Esophagus squamous epithelium (tissue), 5 donors: Measurements from ENCODE around the gene KIF7. TPM values are rescaled to one million over a fixed set of nuclear protein-coding genes. Genes with fewer than 3 reads are reported as not detected.

Experiments
- DNase-seq: peaks from one replicate; lab custom pipeline; 2025; lab: John Stamatoyannopoulos, UW
- H3K27ac ChIP-seq, 4 donors: fragments of 200-600 bp; sonication (generic); one replicate each; pipeline ENCODE4 v1.5.1; 2016 to 2019; ENCODE audit warnings: mild to moderate bottlenecking in 1 of 4
- H3K27me3 ChIP-seq, 4 donors: fragments of 200-600 bp; sonication (generic); 1 replicate in 3 of 4; 2 replicates in 1 of 4; pipeline versions ENCODE4 v1.5.1 to v1.6.0; 2017 to 2021; ENCODE audit warnings: antibody characterized with exemption in 1 of 4
- H3K36me3 ChIP-seq, 3 donors: fragments of 200-600 bp; sonication (generic); one replicate each; pipeline ENCODE4 v1.5.1; 2016 to 2019
- H3K4me1 ChIP-seq, 3 donors: fragments of 200-600 bp; sonication (generic); one replicate each; pipeline ENCODE4 v1.5.1; 2017 to 2019
- H3K4me3 ChIP-seq, 4 donors: fragments of 200-600 bp; sonication (generic); 1 replicate in 3 of 4; 2 replicates in 1 of 4; pipeline ENCODE4 v1.5.1; 2016 to 2019; ENCODE audit warnings: mild to moderate bottlenecking in 2 of 4, moderate library complexity in 1 of 4
- H3K9me3 ChIP-seq, 3 donors: fragments of 200-600 bp; sonication (generic); one replicate each; pipeline ENCODE4 v1.5.1; 2016 to 2019
- CTCF ChIP-seq, 6 experiments: fragments of 450-650 bp in 4 of 6; fragments of 200-600 bp in 2 of 6; sonication (generic) in 2 of 6; IDR thresholded peaks; one replicate each; pipeline ENCODE4 v1.5.1; 2016 to 2019; ENCODE audit warnings: antibody characterized with exemption in 6 of 6, mild to moderate bottlenecking in 4 of 6, moderate library complexity in 4 of 6
- POLR2A ChIP-seq, 4 donors: fragments of 450-650 bp; IDR thresholded peaks; one replicate each; pipeline ENCODE4 v1.6.1; 2017; ENCODE audit warnings: antibody characterized with exemption in 4 of 4, mild to moderate bottlenecking in 4 of 4, moderate library complexity in 3 of 4
- WGBS, 2 donors: methylation state at CpG; one replicate each; pipeline ENCODE4 v1.1.5; 2018; 5-methylcytosine and 5-hydroxymethylcytosine counted together
- intact Hi-C: fragments of 100-400 bp; cut with DNase I; formaldehyde crosslinking; loops from one replicate; pipeline ENCODE4 v1.15.0; 2022
- total RNA-seq, 4 donors: library from RNA; depleted of rRNA; stranded (reverse); fragments of >200 nt; gene quantifications; one replicate each; pipeline ENCODE4 v1.1.0, GENCODE V29; 2016
- donor health status: DM: yes; HTN: yes; CAD: no.

The KIF7 gene
- total RNA-seq, 4 donors from 2014 or later: 0.35 to 3.4 (median 0.54) TPM

GRCh38 chr15:89611317-89611716 lies 44.0 kb downstream of the KIF7 start:
- no peaks in the 10 kb centered on the region for H3K27me3 ChIP-seq
- TF ChIP-seq POLR2A (IDR thresholded peaks at IDR 0.05) (no peak), CTCF (IDR thresholded peaks at IDR 0.05) (no peak)
- H3K4me1 ChIP-seq: peaks cover 0 to 2% (median 0%) of the 10 kb centered on the region in 3 donors
- DNase-seq: no peak
- WGBS, 2 donors: 91 to 98% methylated on average over 2 of the region's 2 CpGs
- no peak overlapping the region for H3K27ac ChIP-seq
- intact Hi-C loops: no loop called here
- H3K9me3 ChIP-seq: peaks cover 0 to 7% (median 0%) of the 10 kb centered on the region in 3 donors
- H3K4me3 ChIP-seq: no peak overlapping the region
- peaks cover 0 to 26% (median 0%) of the 10 kb centered on the region in 3 donors for H3K36me3 ChIP-seq

- DNase-seq: no peak
- intact Hi-C loops: no loop called here
- Histone ChIP-seq H3K27ac (no peak overlapping the region), H3K36me3 (peaks cover 0 to 29% (median 0%) of the 10 kb centered on the region in 3 donors), H3K27me3 (no peaks in the 10 kb centered on the region), H3K4me3 (no peak overlapping the region), H3K9me3 (no peaks in the 10 kb centered on the region), H3K4me1 (no peaks in the 10 kb centered on the region)
- TF ChIP-seq POLR2A (IDR thresholded peaks at IDR 0.05) (no peak), CTCF (IDR thresholded peaks at IDR 0.05) (no peak)
- WGBS, 2 donors: 91 to 98% methylated on average over 4 of the region's 4 CpGs
Measured at GRCh38 chr15:89599021-89599420, 56.2 kb downstream of the KIF7 start.

GRCh38 chr15:89593018-89593417 lies 62.2 kb downstream of the KIF7 start:
- WGBS, 2 donors: 96% methylated on average over 4 of the region's 4 CpGs
- no peaks in the 10 kb centered on the region for H3K27me3 ChIP-seq
- H3K4me1 ChIP-seq: no peaks in the 10 kb centered on the region
- no peaks in the 10 kb centered on the region for H3K9me3 ChIP-seq
- intact Hi-C loops: no loop called here
- TF ChIP-seq POLR2A (IDR thresholded peaks at IDR 0.05): no peak
- TF ChIP-seq CTCF (IDR thresholded peaks at IDR 0.05): no peak
- no peak overlapping the region for H3K27ac ChIP-seq
- DNase-seq: no peak
- no peak overlapping the region for H3K4me3 ChIP-seq
- peaks cover 0 to 22% (median 0%) of the 10 kb centered on the region in 3 donors for H3K36me3 ChIP-seq

- H3K27me3 ChIP-seq: no peaks in the 10 kb centered on the region
- peaks cover 0 to 25% (median 0%) of the 10 kb centered on the region in 3 donors for H3K36me3 ChIP-seq
- no peak for TF ChIP-seq CTCF (IDR thresholded peaks at IDR 0.05)
- no peak for TF ChIP-seq POLR2A (IDR thresholded peaks at IDR 0.05)
- 81 to 84% methylated on average over 5 of the region's 5 CpGs for WGBS, 2 donors
- no peaks in the 10 kb centered on the region for H3K4me1 ChIP-seq
- H3K9me3 ChIP-seq: no peaks in the 10 kb centered on the region
- DNase-seq: no peak
- H3K4me3 ChIP-seq: no peak overlapping the region
- intact Hi-C loops: no loop called here
- no peak overlapping the region for H3K27ac ChIP-seq
Measured at GRCh38 chr15:89591834-89592233, 63.4 kb downstream of the KIF7 start.

- no peak for DNase-seq
- 66 to 77% methylated on average over 4 of the region's 4 CpGs for WGBS, 2 donors
- intact Hi-C loops: no loop called here
- Histone ChIP-seq H3K9me3 (no peaks in the 10 kb centered on the region), H3K4me1 (no peaks in the 10 kb centered on the region), H3K4me3 (no peak overlapping the region), H3K36me3 (peaks cover 0 to 23% (median 0%) of the 10 kb centered on the region in 3 donors), H3K27ac (no peak overlapping the region), H3K27me3 (no peaks in the 10 kb centered on the region)
- TF ChIP-seq POLR2A (IDR thresholded peaks at IDR 0.05) (no peak), CTCF (IDR thresholded peaks at IDR 0.05) (no peak)
Measured at GRCh38 chr15:89587955-89588354, 67.3 kb downstream of the KIF7 start.
